Fibroblast of lung (primary cell): Measurements from ENCODE around the gene TTLL12. TPM values are rescaled to one million over a fixed set of nuclear protein-coding genes. Genes with fewer than 3 reads are reported as not detected.

Experiments
- DNase-seq, 2 donors: peaks; one replicate each; pipeline versions ENCODE4 v3.0.0 to v3.0.0-alpha.2; 2010; ENCODE audit warnings: low read depth in 2 of 2
- H2AFZ ChIP-seq: 2 replicates; pipeline ENCODE4 v1.5.1; 2012; ENCODE audit warnings: low read length, control low read depth, inconsistent platforms
- H3K27ac ChIP-seq: 2 replicates; pipeline ENCODE4 v1.5.1; 2011; ENCODE audit warnings: low read length, control low read depth; ENCODE audit not compliant: insufficient read depth
- H3K27me3 ChIP-seq: 2 replicates; pipeline ENCODE4 v1.5.1; 2011; ENCODE audit warnings: mild to moderate bottlenecking, low read length; ENCODE audit not compliant: control insufficient read depth, insufficient read depth
- H3K36me3 ChIP-seq: 2 replicates; pipeline ENCODE4 v1.5.1; 2011; ENCODE audit warnings: low read length; ENCODE audit not compliant: control insufficient read depth, insufficient read depth
- H3K4me1 ChIP-seq: 2 replicates; pipeline ENCODE4 v1.5.1; 2011; ENCODE audit warnings: low read length; ENCODE audit not compliant: control insufficient read depth, insufficient read depth; ENCODE audit errors: extremely low read depth
- H3K4me2 ChIP-seq: 2 replicates; pipeline ENCODE4 v1.5.1; 2011; ENCODE audit warnings: low read length, control low read depth; ENCODE audit not compliant: insufficient read depth; ENCODE audit errors: extremely low read depth
- H3K4me3 ChIP-seq, 4 experiments: fragments of 200-600 bp in 1 of 4; sonication (generic) in 1 of 4; replicated peaks in 1 of 4; 2 replicates each; pipeline ENCODE4 v1.5.1; 2011 to 2016; ENCODE audit warnings: low read length in 4 of 4, low read depth in 3 of 4, mild to moderate bottlenecking in 3 of 4, control low read depth in 2 of 4, inconsistent platforms in 1 of 4, mixed read lengths in 1 of 4; ENCODE audit not compliant: insufficient read depth in 1 of 4; ENCODE audit errors: control extremely low read depth in 1 of 4
- H3K79me2 ChIP-seq: 2 replicates; pipeline ENCODE4 v1.5.1; 2012; ENCODE audit warnings: mild to moderate bottlenecking, low read length, inconsistent platforms; ENCODE audit not compliant: control insufficient read depth, insufficient read depth
- H3K9ac ChIP-seq: 2 replicates; pipeline ENCODE4 v1.5.1; 2011; ENCODE audit warnings: mild to moderate bottlenecking, low read length, control low read depth; ENCODE audit not compliant: insufficient read depth
- H3K9me3 ChIP-seq: 2 replicates; pipeline ENCODE4 v1.5.1; 2012; ENCODE audit warnings: low read depth, low read length; ENCODE audit not compliant: control insufficient read depth, insufficient read depth
- H4K20me1 ChIP-seq: 2 replicates; pipeline ENCODE4 v1.5.1; 2011; ENCODE audit warnings: low read length; ENCODE audit not compliant: control insufficient read depth, insufficient read depth; ENCODE audit errors: extremely low read depth
- EZH2 ChIP-seq: IDR thresholded peaks from 2 replicates; pipeline ENCODE4 v1.5.1; 2012; ENCODE audit warnings: low read length, control low read depth, mild to moderate bottlenecking; ENCODE audit errors: missing control alignments
- polyA plus RNA-seq, 2 donors: library from polyadenylated mRNA; depleted of rRNA in 1 of 2; stranded (reverse) in 1 of 2; unstranded in 1 of 2; fragments of >200 nt; gene quantifications; 2 replicates each; pipeline ENCODE4 v1.2.1, GENCODE V29; 2011 to 2012; ENCODE audit warnings: missing spikeins in 1 of 2
- total RNA-seq: library from RNA; depleted of rRNA; stranded (reverse); fragments of >200 nt; gene quantifications from 2 replicates; pipeline ENCODE4 v1.2.1, GENCODE V29; 2014
- TF ChIP-seq, protein P1 (sequence below), 2 donors: IDR thresholded peaks in 1 of 2; conservative IDR thresholded peaks in 1 of 2; 1 replicate in 1 of 2; 2 replicates in 1 of 2; pipeline ENCODE4 v1.5.1; 2011 to 2012; ENCODE audit warnings: low read length in 2 of 2, control low read depth in 1 of 2, inconsistent platforms in 1 of 2, low read depth in 1 of 2, mild to moderate bottlenecking in 1 of 2

TTLL12 gene
- total and polyA plus RNA-seq, 2 donors (not counting 1 experiment from before 2014, with no cell fraction given): 6.0 to 14.7 TPM

DNA sequence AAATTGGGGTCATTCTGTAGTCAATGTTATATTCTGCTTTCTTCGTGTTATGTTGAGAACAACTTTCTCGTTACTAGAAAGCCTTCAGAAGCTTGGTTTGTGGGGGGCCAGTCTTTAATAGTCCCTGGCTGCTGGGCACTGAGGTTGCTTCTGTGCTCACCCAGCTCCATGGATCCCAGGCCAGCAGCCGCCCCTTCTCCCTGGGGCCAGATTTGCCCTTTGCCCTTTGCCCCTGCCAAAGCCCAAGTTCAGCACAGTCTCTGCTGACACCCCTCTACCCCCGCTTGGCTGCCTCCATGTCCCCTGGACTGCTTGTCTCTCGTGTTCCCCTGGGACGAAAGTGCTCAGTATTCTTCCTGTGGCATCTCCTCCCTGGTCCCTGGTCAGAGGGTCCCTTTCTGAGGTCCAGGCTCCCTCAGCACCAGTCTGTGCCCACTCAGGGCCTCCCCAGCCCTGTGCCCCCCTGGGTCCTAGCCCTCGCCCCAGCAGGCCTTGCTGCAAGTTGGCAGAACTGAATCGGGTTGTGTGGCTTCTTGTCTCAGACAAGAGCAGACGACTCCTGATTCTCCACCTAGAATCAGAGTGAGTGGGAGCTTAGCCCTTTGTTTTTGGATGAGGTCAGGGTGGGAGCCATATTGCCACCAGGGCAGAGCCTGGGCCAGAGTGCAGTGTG is 28.9 kb downstream of the TTLL12 start:
- DNase-seq: no peak
- no peak overlapping the region for H3K4me3 ChIP-seq
- no peak overlapping the region for H3K9ac ChIP-seq
- peaks cover 19% of the 10 kb centered on the region for H3K79me2 ChIP-seq
- peaks cover 7% of the 10 kb centered on the region for H3K4me1 ChIP-seq
- H3K27ac ChIP-seq: no peak overlapping the region
- H3K36me3 ChIP-seq: peaks cover 6% of the 10 kb centered on the region
- no peak for TF ChIP-seq EZH2
- TF ChIP-seq, protein P1, sequence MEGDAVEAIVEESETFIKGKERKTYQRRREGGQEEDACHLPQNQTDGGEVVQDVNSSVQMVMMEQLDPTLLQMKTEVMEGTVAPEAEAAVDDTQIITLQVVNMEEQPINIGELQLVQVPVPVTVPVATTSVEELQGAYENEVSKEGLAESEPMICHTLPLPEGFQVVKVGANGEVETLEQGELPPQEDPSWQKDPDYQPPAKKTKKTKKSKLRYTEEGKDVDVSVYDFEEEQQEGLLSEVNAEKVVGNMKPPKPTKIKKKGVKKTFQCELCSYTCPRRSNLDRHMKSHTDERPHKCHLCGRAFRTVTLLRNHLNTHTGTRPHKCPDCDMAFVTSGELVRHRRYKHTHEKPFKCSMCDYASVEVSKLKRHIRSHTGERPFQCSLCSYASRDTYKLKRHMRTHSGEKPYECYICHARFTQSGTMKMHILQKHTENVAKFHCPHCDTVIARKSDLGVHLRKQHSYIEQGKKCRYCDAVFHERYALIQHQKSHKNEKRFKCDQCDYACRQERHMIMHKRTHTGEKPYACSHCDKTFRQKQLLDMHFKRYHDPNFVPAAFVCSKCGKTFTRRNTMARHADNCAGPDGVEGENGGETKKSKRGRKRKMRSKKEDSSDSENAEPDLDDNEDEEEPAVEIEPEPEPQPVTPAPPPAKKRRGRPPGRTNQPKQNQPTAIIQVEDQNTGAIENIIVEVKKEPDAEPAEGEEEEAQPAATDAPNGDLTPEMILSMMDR (conservative IDR thresholded peaks at IDR 0.05 in 1 of 2, IDR thresholded peaks at IDR 0.05 in 1 of 2; ENCODE audit: low read depth in 1 of 2, low read length in 2 of 2): no peak
- no peak overlapping the region for H2AFZ ChIP-seq
- H3K27me3 ChIP-seq: no peaks in the 10 kb centered on the region
- H4K20me1 ChIP-seq: no peaks in the 10 kb centered on the region
- no peak overlapping the region for H3K4me2 ChIP-seq
- no peaks in the 10 kb centered on the region for H3K9me3 ChIP-seq

DNA sequence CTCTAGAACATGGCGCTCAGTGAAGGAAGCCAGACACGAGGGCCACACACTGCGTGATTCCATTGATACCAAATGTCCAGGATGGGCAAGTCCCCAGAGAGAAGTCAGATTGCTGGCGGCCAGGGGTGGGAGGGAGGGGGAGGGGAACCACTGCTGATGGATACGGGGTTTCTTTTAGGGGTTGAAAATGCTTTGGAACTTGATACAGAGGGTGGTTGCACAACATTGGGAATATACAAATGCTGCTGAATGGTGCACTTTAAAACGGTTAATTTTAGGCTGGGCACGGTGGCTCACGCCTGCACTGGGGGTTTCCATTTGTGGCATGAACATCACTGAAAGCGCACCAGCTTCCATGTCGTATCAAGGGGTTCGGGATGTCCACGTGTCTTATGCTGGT is 30.5 kb downstream of the TTLL12 start:
- no peak overlapping the region for H3K4me2 ChIP-seq
- H3K79me2 ChIP-seq: peaks cover 30% of the 10 kb centered on the region
- no peak for DNase-seq
- H3K27me3 ChIP-seq: no peaks in the 10 kb centered on the region
- H3K4me3 ChIP-seq: no peak overlapping the region
- H3K27ac ChIP-seq: no peak overlapping the region
- no peak overlapping the region for H2AFZ ChIP-seq
- no peaks in the 10 kb centered on the region for H3K9me3 ChIP-seq
- H3K4me1 ChIP-seq: peaks cover 3% of the 10 kb centered on the region
- peaks cover 4% of the 10 kb centered on the region for H3K36me3 ChIP-seq
- no peak for TF ChIP-seq EZH2
- TF ChIP-seq, protein P1 (conservative IDR thresholded peaks at IDR 0.05 in 1 of 2, IDR thresholded peaks at IDR 0.05 in 1 of 2; ENCODE audit: low read depth in 1 of 2, low read length in 2 of 2): no peak
- H4K20me1 ChIP-seq: no peaks in the 10 kb centered on the region
- H3K9ac ChIP-seq: no peak overlapping the region

DNA sequence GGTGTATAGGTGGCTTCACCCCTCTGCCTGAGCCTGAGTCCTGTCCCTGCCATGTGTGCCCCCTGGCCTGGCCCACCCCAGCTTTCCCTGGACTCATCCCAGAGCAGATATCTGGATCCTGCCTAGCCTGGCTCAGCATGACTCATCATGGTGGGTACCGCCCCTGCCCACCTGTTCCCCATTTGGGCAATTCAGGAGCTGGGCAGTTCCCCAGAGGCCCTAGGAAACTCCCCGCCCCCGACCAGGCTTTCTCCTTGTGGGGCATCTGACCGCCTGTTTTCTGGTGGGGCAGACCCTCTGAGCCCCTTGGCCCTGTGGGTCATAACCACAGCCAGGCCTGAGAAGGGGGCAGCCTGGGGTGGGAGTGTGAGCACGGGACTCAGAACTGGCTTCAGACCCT is 31.1 kb downstream of the TTLL12 start:
- Histone ChIP-seq H4K20me1 (no peaks in the 10 kb centered on the region), H3K27ac (no peak overlapping the region), H2AFZ (no peak overlapping the region), H3K4me2 (no peak overlapping the region), H3K9ac (no peak overlapping the region), H3K79me2 (peaks cover 30% of the 10 kb centered on the region), H3K27me3 (no peaks in the 10 kb centered on the region), H3K36me3 (peaks cover under 1% of the 10 kb centered on the region), H3K4me1 (peaks cover 3% of the 10 kb centered on the region), H3K9me3 (no peaks in the 10 kb centered on the region), H3K4me3 (no peak overlapping the region)
- DNase-seq: no peak
- TF ChIP-seq, protein P1 (conservative IDR thresholded peaks at IDR 0.05 in 1 of 2, IDR thresholded peaks at IDR 0.05 in 1 of 2; ENCODE audit: low read depth in 1 of 2, low read length in 2 of 2): no peak
- TF ChIP-seq EZH2: no peak
